Hepatocyte (in vitro differentiated cells): Measurements from ENCODE around the gene CDH6.

Experiments used
- CTCF ChIP-seq: fragments of 200-600 bp; sonication (generic); IDR thresholded peaks from 2 replicates; pipeline ENCODE4 v1.5.1; 2016; ENCODE audit warnings: antibody characterized with exemption, mild to moderate bottlenecking; ENCODE audit not compliant: poor library complexity
- EZH2 ChIP-seq: fragments of 200-600 bp; sonication (generic); IDR thresholded peaks from 2 replicates; pipeline ENCODE4 v1.6.1; 2016; ENCODE audit warnings: antibody characterized with exemption, mild to moderate bottlenecking, borderline replicate concordance
- EZH2phosphoT487 ChIP-seq: fragments of 200-600 bp; sonication (generic); IDR thresholded peaks from one replicate; pipeline ENCODE4 v1.6.1; 2018; ENCODE audit warnings: antibody characterized with exemption, mild to moderate bottlenecking, low read depth, moderate library complexity; ENCODE audit not compliant: unreplicated experiment, severe bottlenecking

DNA sequence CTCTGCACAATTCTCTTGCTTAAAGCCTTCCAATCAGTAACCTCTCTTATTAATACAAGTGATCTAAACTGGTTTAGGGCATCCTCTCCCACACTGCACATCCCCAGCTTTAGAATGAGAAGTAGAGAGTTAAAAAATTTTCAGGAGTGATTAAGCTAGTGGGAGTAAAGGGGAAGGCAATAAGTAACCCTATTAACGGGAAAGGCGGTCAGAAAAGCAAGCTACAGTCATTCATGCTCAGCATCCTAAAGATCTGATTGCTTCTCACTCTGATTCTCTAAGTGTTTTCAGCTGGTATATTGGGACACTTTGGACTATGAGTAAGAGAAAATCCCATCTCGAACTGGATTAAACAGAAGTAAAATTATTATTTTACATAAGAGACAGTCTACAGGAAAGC is 15.8 kb downstream of the CDH6 start:
- no peak for TF ChIP-seq CTCF
- TF ChIP-seq EZH2phosphoT487, result no peak
- TF ChIP-seq EZH2, result no peak
